WTC11 (cell line): ENCODE measurements around the gene LAMA3. TPM values are rescaled to one million over a fixed set of nuclear protein-coding genes. Genes with fewer than 3 reads are reported as not detected.

ENCODE experiments used
- ATAC-seq: fragments of 200-7000 bp; cut with Tn5 transposase; 2 replicates; pipeline ENCODE4 v1.10.0; 2021; ENCODE audit warnings: mild to moderate bottlenecking, moderate library complexity
- CTCF ChIA-PET: fragments of 300-600 bp; sonication (Branson Sonifier 250); formaldehyde crosslinking; loops from one replicate; lab custom pipeline; 2021; ENCODE audit warnings: antibody characterized with exemption; lab: Charles Lee
- POLR2A ChIA-PET: fragments of 350-600 bp; sonication (Branson Sonifier 250); formaldehyde crosslinking; loops from one replicate; lab custom pipeline; 2021; ENCODE audit warnings: antibody characterized with exemption; lab: Charles Lee
- DNase-seq: peaks from one replicate; pipeline ENCODE4 v3.0.0; 2021; ENCODE audit warnings: low spot score
- H3K27ac Mint-ChIP-seq: 2 replicates; pipeline ENCODE4 v1.8.0; 2021; ENCODE audit warnings: mixed read lengths
- H3K27me3 Mint-ChIP-seq: 2 replicates; pipeline ENCODE4 v1.8.0; 2021; ENCODE audit warnings: low read depth, mild to moderate bottlenecking, moderate library complexity, mixed read lengths
- H3K36me3 Mint-ChIP-seq: 2 replicates; pipeline ENCODE4 v1.8.0; 2021; ENCODE audit warnings: mixed read lengths
- H3K4me1 Mint-ChIP-seq: 2 replicates; pipeline ENCODE4 v1.8.0; 2022; ENCODE audit warnings: mixed read lengths
- H3K4me3 Mint-ChIP-seq: 2 replicates; pipeline ENCODE4 v1.8.0; 2021; ENCODE audit warnings: mild to moderate bottlenecking, moderate library complexity, mixed read lengths
- H3K9me3 Mint-ChIP-seq: 2 replicates; pipeline ENCODE4 v1.8.0; 2021; ENCODE audit warnings: mixed read lengths
- ATF1 ChIP-seq: sonication (generic); formaldehyde crosslinking; IDR thresholded peaks from 2 replicates; pipeline ENCODE4 v1.8.1; 2023; ENCODE audit warnings: mild to moderate bottlenecking, moderate library complexity, missing genetic modification reagents
- ELF4 ChIP-seq: sonication (generic); formaldehyde crosslinking; IDR thresholded peaks from 2 replicates; pipeline ENCODE4 v1.8.1; 2022; ENCODE audit warnings: low read depth, mild to moderate bottlenecking, moderate library complexity, missing genetic modification reagents
- ETV6 ChIP-seq: sonication (generic); formaldehyde crosslinking; IDR thresholded peaks from 2 replicates; pipeline ENCODE4 v1.8.1; 2022; ENCODE audit warnings: mild to moderate bottlenecking, missing genetic modification reagents
- FOXP1 ChIP-seq: sonication (generic); formaldehyde crosslinking; IDR thresholded peaks from 2 replicates; pipeline ENCODE4 v1.8.0; 2022; ENCODE audit warnings: missing genetic modification reagents, mild to moderate bottlenecking, moderate library complexity, borderline replicate concordance
- GRHL2 ChIP-seq: fragments of 250-450 bp; sonication (Bioruptor Pico); IDR thresholded peaks from 2 replicates; pipeline ENCODE4 v1.8.0; 2022; ENCODE audit warnings: mild to moderate bottlenecking, moderate library complexity; ENCODE audit not compliant: insufficient replicate concordance, severe bottlenecking
- HMGXB4 ChIP-seq: sonication (generic); formaldehyde crosslinking; IDR thresholded peaks from 2 replicates; pipeline ENCODE4 v1.8.1; 2023; ENCODE audit warnings: mild to moderate bottlenecking, moderate library complexity, missing genetic modification reagents
- KAT7 ChIP-seq: sonication (generic); formaldehyde crosslinking; IDR thresholded peaks from 2 replicates; pipeline ENCODE4 v1.8.1; 2023; ENCODE audit warnings: missing genetic modification reagents, mild to moderate bottlenecking, borderline replicate concordance
- MXD4 ChIP-seq: fragments of 250-450 bp; sonication (Bioruptor Pico); IDR thresholded peaks from 2 replicates; pipeline ENCODE4 v1.8.0; 2021; ENCODE audit warnings: mild to moderate bottlenecking, moderate library complexity, borderline replicate concordance
- NFATC4 ChIP-seq: fragments of 250-450 bp; sonication (Bioruptor Pico); IDR thresholded peaks from 2 replicates; pipeline ENCODE4 v1.9.0; 2021; ENCODE audit warnings: mild to moderate bottlenecking
- NR1H2 ChIP-seq: sonication (generic); formaldehyde crosslinking; IDR thresholded peaks from 2 replicates; pipeline ENCODE4 v1.9.0; 2021; ENCODE audit warnings: mild to moderate bottlenecking, moderate library complexity, missing genetic modification reagents
- NR2C2 ChIP-seq: sonication (generic); formaldehyde crosslinking; IDR thresholded peaks from 2 replicates; pipeline ENCODE4 v1.8.0; 2022; ENCODE audit warnings: mild to moderate bottlenecking, missing genetic modification reagents
- NR3C1 ChIP-seq: sonication (generic); formaldehyde crosslinking; conservative IDR thresholded peaks from 2 replicates; pipeline ENCODE4 v1.8.1; 2023; ENCODE audit warnings: low read depth, mild to moderate bottlenecking, missing genetic modification reagents
- PRDM15 ChIP-seq: sonication (generic); formaldehyde crosslinking; IDR thresholded peaks from 2 replicates; pipeline ENCODE4 v1.8.0; 2022; ENCODE audit warnings: missing genetic modification reagents
- RELA ChIP-seq: sonication (generic); formaldehyde crosslinking; IDR thresholded peaks from 2 replicates; pipeline ENCODE4 v1.8.1; 2022; ENCODE audit warnings: missing genetic modification reagents, mild to moderate bottlenecking, borderline replicate concordance
- SMAD4 ChIP-seq: sonication (generic); formaldehyde crosslinking; IDR thresholded peaks from 2 replicates; pipeline ENCODE4 v1.8.0; 2022; ENCODE audit warnings: mild to moderate bottlenecking, missing genetic modification reagents
- TEAD1 ChIP-seq: sonication (generic); formaldehyde crosslinking; IDR thresholded peaks from 2 replicates; pipeline ENCODE4 v1.8.0; 2022; ENCODE audit warnings: mild to moderate bottlenecking, missing genetic modification reagents
- TEAD4 ChIP-seq: sonication (generic); formaldehyde crosslinking; IDR thresholded peaks from 2 replicates; pipeline ENCODE4 v1.8.0; 2022; ENCODE audit warnings: mild to moderate bottlenecking, missing genetic modification reagents
- ZNF219 ChIP-seq: sonication (generic); formaldehyde crosslinking; IDR thresholded peaks from 2 replicates; pipeline ENCODE4 v1.8.0; 2023; ENCODE audit warnings: missing genetic modification reagents, mild to moderate bottlenecking, borderline replicate concordance
- ZNF263 ChIP-seq: sonication (generic); formaldehyde crosslinking; IDR thresholded peaks from 2 replicates; pipeline ENCODE4 v1.8.1; 2022; ENCODE audit warnings: low read depth, mild to moderate bottlenecking, moderate library complexity, missing genetic modification reagents
- ZNF425 ChIP-seq: fragments of 250-450 bp; sonication (Bioruptor Pico); conservative IDR thresholded peaks from 2 replicates; pipeline ENCODE4 v1.9.0; 2021; ENCODE audit warnings: mild to moderate bottlenecking
- ZNF671 ChIP-seq: fragments of 250-450 bp; sonication (Bioruptor Pico); IDR thresholded peaks from 2 replicates; pipeline ENCODE4 v1.8.0; 2021; ENCODE audit warnings: mild to moderate bottlenecking
- total RNA-seq: library from RNA; stranded (reverse); gene quantifications from 3 replicates; pipeline ENCODE4 v1.2.3, GENCODE V29; 2021
- TF ChIP-seq, protein P1 (sequence below): sonication (generic); formaldehyde crosslinking; IDR thresholded peaks from 2 replicates; pipeline ENCODE4 v1.8.1; 2023; ENCODE audit warnings: mild to moderate bottlenecking, missing genetic modification reagents, moderate library complexity
- TF ChIP-seq, protein P2 (sequence below): fragments of 250-450 bp; sonication (Bioruptor Pico); IDR thresholded peaks from 2 replicates; pipeline ENCODE4 v1.9.0; 2021; ENCODE audit warnings: moderate library complexity, mild to moderate bottlenecking, inconsistent platforms, borderline replicate concordance
- TF ChIP-seq, protein P3 (sequence below): sonication (generic); formaldehyde crosslinking; IDR thresholded peaks from 2 replicates; pipeline ENCODE4 v1.8.1; 2022; ENCODE audit warnings: missing genetic modification reagents, borderline replicate concordance

LAMA3 gene
- total RNA-seq, 1 experiment from 2014 or later: 0.83 TPM

DNA sequence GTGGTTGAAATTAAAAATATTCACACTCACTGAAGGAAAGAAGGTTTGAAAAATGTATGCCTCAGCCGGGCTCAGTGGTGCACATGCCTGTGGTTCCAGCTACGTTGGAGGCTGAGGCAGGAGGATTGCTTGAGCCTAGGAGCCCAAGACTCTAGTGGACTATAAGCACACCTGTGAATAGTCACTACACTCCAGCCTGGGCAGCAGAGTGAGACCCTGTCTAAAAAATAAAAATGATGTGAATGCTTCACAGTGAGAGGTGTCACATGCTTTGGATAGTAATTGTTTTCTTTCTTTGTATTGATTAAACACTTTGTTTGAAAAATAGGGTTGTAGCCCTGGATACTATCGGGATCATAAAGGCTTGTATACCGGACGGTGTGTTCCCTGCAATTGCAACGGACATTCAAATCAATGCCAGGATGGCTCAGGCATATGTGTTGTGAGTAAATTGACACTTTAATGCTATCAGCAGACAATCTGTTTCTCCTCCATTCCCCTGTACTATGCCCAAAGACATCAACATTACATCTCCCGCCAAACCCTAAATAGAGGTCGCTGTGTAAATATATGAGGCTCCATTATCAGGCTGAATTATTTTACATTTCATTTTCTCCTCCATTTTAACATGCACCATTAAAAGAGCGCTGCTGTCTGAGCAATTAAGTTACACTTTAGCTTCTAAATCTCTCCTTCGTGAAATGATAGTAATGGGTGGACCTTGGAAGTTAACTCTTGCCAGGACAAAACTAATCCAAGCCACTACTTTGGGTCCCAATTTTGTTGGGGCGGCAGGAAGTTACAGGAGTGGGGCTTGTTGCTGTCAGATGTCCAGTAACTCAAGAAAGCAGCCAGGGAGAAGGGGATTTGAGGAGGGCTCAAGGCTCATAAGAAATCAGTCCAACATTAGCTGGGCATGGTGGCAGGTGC lies 187.0 kb downstream of the LAMA3 start:
- no peaks in the 10 kb centered on the region for H3K9me3 Mint-ChIP-seq
- TF ChIP-seq NR1H2 (CRISPR knock-in tag) (no peak), HMGXB4 (CRISPR knock-in tag) (no peak), GRHL2 (CRISPR knock-in tag) (no peak), ELF4 (CRISPR knock-in tag) (no peak), MXD4 (no peak), NFATC4 (CRISPR knock-in tag) (no peak), ZNF219 (CRISPR knock-in tag) (no peak), ZNF263 (CRISPR knock-in tag) (no peak), KAT7 (CRISPR knock-in tag) (no peak), NR2C2 (no peak), NR3C1 (CRISPR knock-in tag) (no peak), ZNF671 (CRISPR knock-in tag) (no peak), FOXP1 (CRISPR knock-in tag) (no peak), RELA (CRISPR knock-in tag) (no peak), ATF1 (CRISPR knock-in tag) (no peak), SMAD4 (no peak), TEAD4 (no peak)
- TF ChIP-seq, protein P1, sequence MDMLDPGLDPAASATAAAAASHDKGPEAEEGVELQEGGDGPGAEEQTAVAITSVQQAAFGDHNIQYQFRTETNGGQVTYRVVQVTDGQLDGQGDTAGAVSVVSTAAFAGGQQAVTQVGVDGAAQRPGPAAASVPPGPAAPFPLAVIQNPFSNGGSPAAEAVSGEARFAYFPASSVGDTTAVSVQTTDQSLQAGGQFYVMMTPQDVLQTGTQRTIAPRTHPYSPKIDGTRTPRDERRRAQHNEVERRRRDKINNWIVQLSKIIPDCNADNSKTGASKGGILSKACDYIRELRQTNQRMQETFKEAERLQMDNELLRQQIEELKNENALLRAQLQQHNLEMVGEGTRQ: no peak
- TF ChIP-seq, protein P2, sequence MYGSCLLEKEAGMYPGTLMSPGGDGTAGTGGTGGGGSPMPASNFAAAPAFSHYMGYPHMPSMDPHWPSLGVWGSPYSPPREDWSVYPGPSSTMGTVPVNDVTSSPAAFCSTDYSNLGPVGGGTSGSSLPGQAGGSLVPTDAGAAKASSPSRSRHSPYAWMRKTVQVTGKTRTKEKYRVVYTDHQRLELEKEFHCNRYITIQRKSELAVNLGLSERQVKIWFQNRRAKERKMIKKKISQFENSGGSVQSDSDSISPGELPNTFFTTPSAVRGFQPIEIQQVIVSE (CRISPR knock-in tag): no peak
- TF ChIP-seq, protein P3, sequence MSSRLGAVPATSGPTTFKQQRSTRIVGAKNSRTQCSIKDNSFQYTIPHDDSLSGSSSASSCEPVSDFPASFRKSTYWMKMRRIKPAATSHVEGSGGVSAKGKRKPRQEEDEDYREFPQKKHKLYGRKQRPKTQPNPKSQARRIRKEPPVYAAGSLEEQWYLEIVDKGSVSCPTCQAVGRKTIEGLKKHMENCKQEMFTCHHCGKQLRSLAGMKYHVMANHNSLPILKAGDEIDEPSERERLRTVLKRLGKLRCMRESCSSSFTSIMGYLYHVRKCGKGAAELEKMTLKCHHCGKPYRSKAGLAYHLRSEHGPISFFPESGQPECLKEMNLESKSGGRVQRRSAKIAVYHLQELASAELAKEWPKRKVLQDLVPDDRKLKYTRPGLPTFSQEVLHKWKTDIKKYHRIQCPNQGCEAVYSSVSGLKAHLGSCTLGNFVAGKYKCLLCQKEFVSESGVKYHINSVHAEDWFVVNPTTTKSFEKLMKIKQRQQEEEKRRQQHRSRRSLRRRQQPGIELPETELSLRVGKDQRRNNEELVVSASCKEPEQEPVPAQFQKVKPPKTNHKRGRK (CRISPR knock-in tag): no peak
- H3K4me1 Mint-ChIP-seq: peaks cover 36% of the 10 kb centered on the region
- no peak for ATAC-seq
- no peaks in the 10 kb centered on the region for H3K36me3 Mint-ChIP-seq
- no peaks in the 10 kb centered on the region; the same call in 1 of the 2 replicates for H3K27me3 Mint-ChIP-seq
- H3K4me3 Mint-ChIP-seq: no peak overlapping the region
- H3K27ac Mint-ChIP-seq: no peak overlapping the region
- ChIA-PET POLR2A (no interaction called here), CTCF (no interaction called here)
- DNase-seq: no peak

DNA sequence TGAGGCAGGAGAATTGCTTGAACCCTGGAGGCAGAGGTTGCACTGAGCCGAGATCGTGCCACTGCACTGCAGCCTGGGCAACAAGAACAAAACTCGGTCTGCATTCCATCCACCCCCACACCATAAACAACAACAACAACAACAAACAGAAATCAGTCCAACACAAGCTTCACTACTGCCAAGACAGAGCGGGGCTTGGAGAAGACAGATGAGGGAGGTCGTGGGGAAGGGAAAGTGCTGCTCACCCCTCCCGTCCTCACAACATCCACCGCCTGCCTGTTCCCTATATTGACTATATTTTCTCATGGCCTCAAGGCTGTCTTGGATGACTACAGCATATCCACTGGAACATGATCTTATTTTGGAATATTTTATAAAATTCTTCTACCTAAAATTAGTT lies 187.7 kb downstream of the LAMA3 start:
- H3K4me3 Mint-ChIP-seq: no peak overlapping the region
- H3K36me3 Mint-ChIP-seq: no peaks in the 10 kb centered on the region
- H3K27ac Mint-ChIP-seq: no peak overlapping the region
- DNase-seq (no peak), ATAC-seq (no peak)
- H3K4me1 Mint-ChIP-seq: peaks cover 35% of the 10 kb centered on the region
- CTCF ChIA-PET: no interaction called here
- POLR2A ChIA-PET: no interaction called here
- no peaks in the 10 kb centered on the region for H3K9me3 Mint-ChIP-seq
- H3K27me3 Mint-ChIP-seq: no peaks in the 10 kb centered on the region; the same call in 1 of the 2 replicates
- no peak for TF ChIP-seq TEAD1 (CRISPR knock-in tag)
- no peak for TF ChIP-seq ZNF425 (CRISPR knock-in tag)
- no peak for TF ChIP-seq PRDM15 (CRISPR knock-in tag)
- no peak for TF ChIP-seq ETV6
- no peak for TF ChIP-seq NR2C2
